ENCODE data around the gene BOLA3.

GRCh38 chr2:74177696-74178095 is 30.0 kb upstream of the BOLA3 start:
- no peak for TF ChIP-seq CTCF (conservative IDR thresholded peaks at IDR 0.05 in 1 of 2, IDR thresholded peaks at IDR 0.05 in 1 of 2; ENCODE audit: low read depth in 1 of 2, low read length in 2 of 2)
- TF ChIP-seq EZH2 (IDR thresholded peaks at IDR 0.05; ENCODE audit: low read length, missing control alignments) = no peak

All from fibroblast of lung (primary cell).